ENCODE data around the gene MAML3. TPM values are rescaled to one million over a fixed set of nuclear protein-coding genes. Genes with fewer than 3 reads are reported as not detected.
A peak's percentile ranks its signal among the peaks of the same experiment; 100 is the strongest.

Gene MAML3
- total and polyA plus RNA-seq, 2 of the 13 experiments (the other 11 are each of a cell fraction or from before 2014, with no cell fraction given), result 0.05 to 0.13 TPM

DNA sequence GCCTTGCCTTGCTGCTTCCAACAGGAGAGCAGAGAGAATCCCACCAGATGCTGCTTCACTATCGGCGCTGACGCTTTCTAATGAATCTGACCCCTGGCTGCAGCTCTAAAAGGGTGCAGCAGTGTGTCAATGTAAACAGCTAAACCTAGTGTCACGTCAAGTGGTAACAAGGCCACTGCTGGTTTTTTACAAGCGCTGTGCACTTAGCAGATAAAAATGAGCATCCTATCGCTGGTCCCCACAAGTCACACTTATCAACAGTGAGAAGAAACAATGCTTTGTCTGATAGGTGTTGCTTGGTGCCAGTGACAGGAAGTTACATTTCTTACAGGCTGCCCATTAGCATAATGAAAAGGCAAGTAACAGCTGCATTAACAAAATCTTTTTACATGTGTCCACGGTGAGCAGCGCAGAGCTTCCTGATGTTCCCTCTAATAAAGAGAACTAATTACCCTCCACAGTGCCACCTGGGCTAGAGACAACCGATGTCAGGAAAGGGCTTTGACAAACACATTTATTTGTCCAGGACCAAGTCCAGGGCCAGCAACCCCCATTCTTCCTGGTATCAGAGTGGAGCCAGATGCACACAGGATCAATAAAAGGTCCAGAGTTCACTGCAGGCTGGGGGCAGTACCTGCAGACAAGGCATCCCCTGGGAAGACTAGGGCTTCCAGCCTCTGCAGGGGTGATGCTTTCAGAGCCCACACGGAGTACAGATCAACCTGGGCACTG lies 312.4 kb downstream of the MAML3 start (continued):
- TF ChIP-seq, protein P1, sequence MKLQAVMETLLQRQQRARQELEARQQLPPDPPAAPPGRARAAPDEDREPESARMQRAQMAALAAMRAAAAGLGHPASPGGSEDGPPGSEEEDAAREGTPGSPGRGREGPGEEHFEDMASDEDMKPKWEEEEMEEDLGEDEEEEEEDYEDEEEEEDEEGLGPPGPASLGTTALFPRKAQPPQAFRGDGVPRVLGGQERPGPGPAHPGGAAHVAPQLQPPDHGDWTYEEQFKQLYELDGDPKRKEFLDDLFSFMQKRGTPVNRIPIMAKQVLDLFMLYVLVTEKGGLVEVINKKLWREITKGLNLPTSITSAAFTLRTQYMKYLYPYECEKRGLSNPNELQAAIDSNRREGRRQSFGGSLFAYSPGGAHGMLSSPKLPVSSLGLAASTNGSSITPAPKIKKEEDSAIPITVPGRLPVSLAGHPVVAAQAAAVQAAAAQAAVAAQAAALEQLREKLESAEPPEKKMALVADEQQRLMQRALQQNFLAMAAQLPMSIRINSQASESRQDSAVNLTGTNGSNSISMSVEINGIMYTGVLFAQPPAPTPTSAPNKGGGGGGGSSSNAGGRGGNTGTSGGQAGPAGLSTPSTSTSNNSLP (IDR thresholded peaks at IDR 0.05; ENCODE audit: low read depth, low read length), result peak; percentile 96
- TF ChIP-seq ZNF101 (CRISPR knock-in tag; IDR thresholded peaks at IDR 0.05; ENCODE audit: borderline replicate concordance, low read depth) (no peak), ZNF256 (CRISPR knock-in tag; conservative IDR thresholded peaks at IDR 0.05) (no peak), ZNF562 (CRISPR knock-in tag; IDR thresholded peaks at IDR 0.05; ENCODE audit: borderline replicate concordance) (no peak), MED13 (CRISPR knock-in tag; IDR thresholded peaks at IDR 0.05) (peak; percentile 35; the same call in 1 of the 2 replicates), FOXM1 (CRISPR knock-in tag; IDR thresholded peaks at IDR 0.05) (no peak), ZNF839 (CRISPR knock-in tag; IDR thresholded peaks at IDR 0.05; ENCODE audit: borderline replicate concordance) (no peak; the same call in 1 of the 2 replicates), SP1 (IDR thresholded peaks at IDR 0.05) (no peak), SP1 (CRISPR knock-in tag; IDR thresholded peaks at IDR 0.05) (0 out of 2 replicates have a peak, but pooled peaks have one; percentile 14), GZF1 (CRISPR knock-in tag; IDR thresholded peaks at IDR 0.05) (0 out of 2 replicates have a peak, but pooled peaks have one; percentile 22), JUNB (CRISPR knock-in tag; IDR thresholded peaks at IDR 0.05; ENCODE audit: borderline replicate concordance) (peak; percentile 66; the same call in 1 of the 2 replicates), ZNF83 (CRISPR knock-in tag; IDR thresholded peaks at IDR 0.05; ENCODE audit: borderline replicate concordance) (no peak), ZNF713 (CRISPR knock-in tag; IDR thresholded peaks at IDR 0.05) (no peak), HNRNPL (IDR thresholded peaks at IDR 0.05; ENCODE audit: low read depth, low read length) (no peak), ZNF234 (CRISPR knock-in tag; conservative IDR thresholded peaks at IDR 0.05) (no peak), RBM39 (IDR thresholded peaks at IDR 0.05; ENCODE audit: low read depth, low read length, poor library complexity, severe bottlenecking) (no peak)
- TF ChIP-seq, protein P2, sequence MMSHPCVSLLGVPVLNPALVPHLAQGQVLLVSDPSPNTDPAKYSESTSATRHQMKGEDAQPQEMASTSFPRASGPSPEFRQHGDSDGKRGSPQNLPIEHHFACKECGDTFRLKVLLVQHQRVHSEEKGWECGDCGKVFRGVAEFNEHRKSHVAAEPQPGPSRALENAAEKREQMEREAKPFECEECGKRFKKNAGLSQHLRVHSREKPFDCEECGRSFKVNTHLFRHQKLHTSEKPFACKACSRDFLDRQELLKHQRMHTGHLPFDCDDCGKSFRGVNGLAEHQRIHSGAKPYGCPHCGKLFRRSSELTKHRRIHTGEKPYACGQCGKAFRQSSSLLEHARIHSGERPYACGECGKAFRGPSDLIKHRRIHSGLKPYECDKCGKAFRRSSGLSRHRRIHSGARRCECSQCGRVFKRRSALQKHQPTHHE (CRISPR knock-in tag; IDR thresholded peaks at IDR 0.05; ENCODE audit: borderline replicate concordance), result 0 out of 2 replicates have a peak, but pooled peaks have one; percentile 53
- TF ChIP-seq, protein P3, sequence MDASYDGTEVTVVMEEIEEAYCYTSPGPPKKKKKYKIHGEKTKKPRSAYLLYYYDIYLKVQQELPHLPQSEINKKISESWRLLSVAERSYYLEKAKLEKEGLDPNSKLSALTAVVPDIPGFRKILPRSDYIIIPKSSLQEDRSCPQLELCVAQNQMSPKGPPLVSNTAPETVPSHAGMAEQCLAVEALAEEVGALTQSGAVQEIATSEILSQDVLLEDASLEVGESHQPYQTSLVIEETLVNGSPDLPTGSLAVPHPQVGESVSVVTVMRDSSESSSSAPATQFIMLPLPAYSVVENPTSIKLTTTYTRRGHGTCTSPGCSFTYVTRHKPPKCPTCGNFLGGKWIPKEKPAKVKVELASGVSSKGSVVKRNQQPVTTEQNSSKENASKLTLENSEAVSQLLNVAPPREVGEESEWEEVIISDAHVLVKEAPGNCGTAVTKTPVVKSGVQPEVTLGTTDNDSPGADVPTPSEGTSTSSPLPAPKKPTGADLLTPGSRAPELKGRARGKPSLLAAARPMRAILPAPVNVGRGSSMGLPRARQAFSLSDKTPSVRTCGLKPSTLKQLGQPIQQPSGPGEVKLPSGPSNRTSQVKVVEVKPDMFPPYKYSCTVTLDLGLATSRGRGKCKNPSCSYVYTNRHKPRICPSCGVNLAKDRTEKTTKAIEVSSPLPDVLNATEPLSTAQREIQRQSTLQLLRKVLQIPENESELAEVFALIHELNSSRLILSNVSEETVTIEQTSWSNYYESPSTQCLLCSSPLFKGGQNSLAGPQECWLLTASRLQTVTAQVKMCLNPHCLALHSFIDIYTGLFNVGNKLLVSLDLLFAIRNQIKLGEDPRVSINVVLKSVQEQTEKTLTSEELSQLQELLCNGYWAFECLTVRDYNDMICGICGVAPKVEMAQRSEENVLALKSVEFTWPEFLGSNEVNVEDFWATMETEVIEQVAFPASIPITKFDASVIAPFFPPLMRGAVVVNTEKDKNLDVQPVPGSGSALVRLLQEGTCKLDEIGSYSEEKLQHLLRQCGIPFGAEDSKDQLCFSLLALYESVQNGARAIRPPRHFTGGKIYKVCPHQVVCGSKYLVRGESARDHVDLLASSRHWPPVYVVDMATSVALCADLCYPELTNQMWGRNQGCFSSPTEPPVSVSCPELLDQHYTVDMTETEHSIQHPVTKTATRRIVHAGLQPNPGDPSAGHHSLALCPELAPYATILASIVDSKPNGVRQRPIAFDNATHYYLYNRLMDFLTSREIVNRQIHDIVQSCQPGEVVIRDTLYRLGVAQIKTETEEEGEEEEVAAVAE (CRISPR knock-in tag; IDR thresholded peaks at IDR 0.05; ENCODE audit: borderline replicate concordance), result peak; percentile 83; the same call in 1 of the 2 replicates

Measured in HepG2 (cell line).